ENCODE measurements around the gene LAX1. TPM values are rescaled to one million over a fixed set of nuclear protein-coding genes. Genes with fewer than 3 reads are reported as not detected.

LAX1 gene
- polyA plus RNA-seq, 1 donor from 2014 or later = not detected

- no peak overlapping the region for H3K4me2 ChIP-seq (ENCODE audit: low read length)
- TF ChIP-seq TAF1 (IDR thresholded peaks at IDR 0.05; ENCODE audit: low read depth) (no peak), SMC3 (conservative IDR thresholded peaks at IDR 0.05; ENCODE audit: poor library complexity) (no peak), CTCF (IDR thresholded peaks at IDR 0.05; ENCODE audit: poor library complexity, severe bottlenecking) (no peak), EP300 (conservative IDR thresholded peaks at IDR 0.05; ENCODE audit: poor library complexity, severe bottlenecking) (no peak), MXI1 (conservative IDR thresholded peaks at IDR 0.05; ENCODE audit: poor library complexity, severe bottlenecking) (no peak), REST (IDR thresholded peaks at IDR 0.05; ENCODE audit: borderline replicate concordance) (no peak), POLR2AphosphoS5 (IDR thresholded peaks at IDR 0.05) (no peak), RAD21 (conservative IDR thresholded peaks at IDR 0.05) (no peak), EZH2 (IDR thresholded peaks at IDR 0.05; ENCODE audit: borderline replicate concordance, insufficient read depth, low read length, poor library complexity, severe bottlenecking) (no peak)
Measured at GRCh38 chr1:203742436-203742835, 22.5 kb upstream of the LAX1 start.

DNA sequence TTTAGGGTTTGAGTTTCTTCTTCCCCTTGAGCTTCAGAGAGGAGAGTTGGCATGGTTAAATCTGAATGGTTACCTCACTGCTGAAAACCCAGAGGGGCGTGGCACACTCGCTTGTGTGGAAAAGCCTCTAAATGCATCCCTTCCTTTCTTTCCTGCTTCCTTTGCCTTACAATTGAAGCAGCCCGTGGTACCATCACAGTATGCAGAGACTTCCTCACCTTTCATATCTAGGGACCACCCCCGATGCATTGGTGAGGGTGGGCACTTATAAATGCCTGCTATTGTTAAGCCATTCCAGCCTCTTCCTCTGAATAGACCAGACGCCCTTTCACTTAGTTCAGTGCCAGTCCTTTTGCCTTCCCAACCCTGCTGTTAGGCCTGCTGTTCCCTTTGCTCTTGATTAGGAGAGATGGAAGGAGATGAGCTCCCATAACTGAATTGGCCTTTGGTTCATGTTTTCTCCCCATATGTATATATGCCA, 21.9 kb upstream of the LAX1 start:
- Histone ChIP-seq H3K9me2 (ENCODE audit: insufficient read depth, low read length) (no peaks in the 10 kb centered on the region), H3K27ac (ENCODE audit: low read length) (no peak overlapping the region), H3K36me3 (ENCODE audit: insufficient read depth, low read length) (no peaks in the 10 kb centered on the region), H3K9ac (ENCODE audit: low read length) (no peak overlapping the region), H3K4me3 (ENCODE audit: low read length) (no peak overlapping the region), H4K20me1 (ENCODE audit: insufficient read depth) (no peaks in the 10 kb centered on the region), H2AFZ (ENCODE audit: low read depth, low read length) (no peak overlapping the region), H3F3A (ENCODE audit: insufficient read depth, low read length, poor library complexity, severe bottlenecking) (no peaks in the 10 kb centered on the region), H3K79me2 (replicated peaks; ENCODE audit: insufficient read depth, low read length) (no peaks in the 10 kb centered on the region), H3K9me3 (ENCODE audit: low read length) (no peaks in the 10 kb centered on the region), H3K27me3 (ENCODE audit: insufficient read depth, low read depth, low read length) (no peaks in the 10 kb centered on the region), H3K4me2 (ENCODE audit: low read length) (no peak overlapping the region)
- TF ChIP-seq SMC3 (conservative IDR thresholded peaks at IDR 0.05; ENCODE audit: poor library complexity) (no peak), RAD21 (conservative IDR thresholded peaks at IDR 0.05) (no peak), EP300 (conservative IDR thresholded peaks at IDR 0.05; ENCODE audit: poor library complexity, severe bottlenecking) (no peak), POLR2AphosphoS5 (IDR thresholded peaks at IDR 0.05) (no peak), CTCF (IDR thresholded peaks at IDR 0.05; ENCODE audit: poor library complexity, severe bottlenecking) (no peak), REST (IDR thresholded peaks at IDR 0.05; ENCODE audit: borderline replicate concordance) (no peak), TAF1 (IDR thresholded peaks at IDR 0.05; ENCODE audit: low read depth) (no peak), EZH2 (IDR thresholded peaks at IDR 0.05; ENCODE audit: borderline replicate concordance, insufficient read depth, low read length, poor library complexity, severe bottlenecking) (no peak), MXI1 (conservative IDR thresholded peaks at IDR 0.05; ENCODE audit: poor library complexity, severe bottlenecking) (no peak)

More at GRCh38 chr1:203742436-203742835, 22.5 kb upstream of the LAX1 start:
- no peaks in the 10 kb centered on the region for H3K79me2 ChIP-seq (replicated peaks; ENCODE audit: insufficient read depth, low read length)
- H3K27ac ChIP-seq (ENCODE audit: low read length) = no peak overlapping the region
- no peaks in the 10 kb centered on the region for H3F3A ChIP-seq (ENCODE audit: insufficient read depth, low read length, poor library complexity, severe bottlenecking)
- no peaks in the 10 kb centered on the region for H3K36me3 ChIP-seq (ENCODE audit: insufficient read depth, low read length)
- no peaks in the 10 kb centered on the region for H3K27me3 ChIP-seq (ENCODE audit: insufficient read depth, low read depth, low read length)
- no peaks in the 10 kb centered on the region for H3K9me3 ChIP-seq (ENCODE audit: low read length)
- H4K20me1 ChIP-seq (ENCODE audit: insufficient read depth) = no peaks in the 10 kb centered on the region
- H3K9me2 ChIP-seq (ENCODE audit: insufficient read depth, low read length) = no peaks in the 10 kb centered on the region
- H2AFZ ChIP-seq (ENCODE audit: low read depth, low read length) = no peak overlapping the region
- no peak overlapping the region for H3K4me3 ChIP-seq (ENCODE audit: low read length)
- H3K9ac ChIP-seq (ENCODE audit: low read length) = no peak overlapping the region

Measured in neural cell (in vitro differentiated cells).